ENCODE results near the gene KRTAP10-2.
A peak's percentile ranks its signal among the peaks of the same experiment; 100 is the strongest.
"Not testable (repeated sequence)": the region's sequence is repeated elsewhere in the genome, so short reads cannot be mapped to it uniquely, and the experiment has no call there.

KRTAP10-2 gene

GRCh38 chr21:44558695-44559094 lies 7.4 kb upstream of the KRTAP10-2 start, which contains the start of gene KRTAP10-3:
TSS of gene KRTAP10-3 (minus strand) at chr21:44558795. CDS start at chr21:44558715, 80 bp downstream.
- Mint-ChIP-seq H3K36me3 (no peaks in the 10 kb centered on the region), H3K27ac (no peak within 1 kb of the TSS), H3K4me1 (no peaks in the 10 kb centered on the region), H3K4me3 (no peak within 1 kb of the TSS), H3K9me3 (peaks cover 5% of the 10 kb centered on the region)
- ATAC-seq (no peak), DNase-seq (ENCODE audit: low spot score in 2 of 2) (no peak)

- H3K9me3 Mint-ChIP-seq, H3K4me3 Mint-ChIP-seq, H3K36me3 Mint-ChIP-seq, ATAC-seq, H3K4me1 Mint-ChIP-seq, H3K27ac Mint-ChIP-seq: not testable (repeated sequence)
- DNase-seq (ENCODE audit: low spot score in 2 of 2), result peak in 1 of 2 donors; percentile 42
Measured at GRCh38 chr21:44558329-44558675, 7.0 kb upstream of the KRTAP10-2 start.

GRCh38 chr21:44557491-44558328 lies 6.4 kb upstream of the KRTAP10-2 start:
- no peaks in the 10 kb centered on the region for H3K4me1 Mint-ChIP-seq
- no peak overlapping the region for H3K27ac Mint-ChIP-seq
- no peak for DNase-seq (ENCODE audit: low spot score in 2 of 2)
- peaks cover 5% of the 10 kb centered on the region for H3K9me3 Mint-ChIP-seq
- no peaks in the 10 kb centered on the region for H3K36me3 Mint-ChIP-seq
- ATAC-seq, result no peak
- no peak overlapping the region for H3K4me3 Mint-ChIP-seq

GRCh38 chr21:44556879-44557278 lies 5.6 kb upstream of the KRTAP10-2 start:
- H3K9me3 Mint-ChIP-seq, result peaks cover 5% of the 10 kb centered on the region
- H3K4me1 Mint-ChIP-seq, result no peaks in the 10 kb centered on the region
- H3K27ac Mint-ChIP-seq, result no peak overlapping the region
- DNase-seq (ENCODE audit: low spot score in 2 of 2) (no peak), ATAC-seq (no peak)
- H3K36me3 Mint-ChIP-seq, result no peaks in the 10 kb centered on the region
- H3K4me3 Mint-ChIP-seq, result no peak overlapping the region

GRCh38 chr21:44555200-44555875 lies 4.0 kb upstream of the KRTAP10-2 start:
- no peak overlapping the region for H3K27ac Mint-ChIP-seq
- no peaks in the 10 kb centered on the region for H3K9me3 Mint-ChIP-seq
- no peak for ATAC-seq
- no peaks in the 10 kb centered on the region for H3K4me1 Mint-ChIP-seq
- peak in 1 of 2 donors; percentile 36 for DNase-seq (ENCODE audit: low spot score in 2 of 2)
- no peaks in the 10 kb centered on the region for H3K36me3 Mint-ChIP-seq
- no peak overlapping the region for H3K4me3 Mint-ChIP-seq

GRCh38 chr21:44552681-44553080 lies 1.4 kb upstream of the KRTAP10-2 start:
- Mint-ChIP-seq H3K36me3 (no peaks in the 10 kb centered on the region), H3K4me3 (no peak overlapping the region), H3K27ac (no peak overlapping the region), H3K4me1 (peaks cover 8% of the 10 kb centered on the region), H3K9me3 (peaks cover 1% of the 10 kb centered on the region)
- DNase-seq (ENCODE audit: low spot score in 2 of 2), result peak in 1 of 2 donors; percentile 38
- no peak for ATAC-seq

GRCh38 chr21:44552136-44552535 lies 831 bp upstream of the KRTAP10-2 start:
- ATAC-seq, result no peak
- peak in 1 of 2 donors; percentile 40 for DNase-seq (ENCODE audit: low spot score in 2 of 2)
- no peaks in the 10 kb centered on the region for H3K36me3 Mint-ChIP-seq
- no peak overlapping the region for H3K4me3 Mint-ChIP-seq
- H3K9me3 Mint-ChIP-seq, result peaks cover 5% of the 10 kb centered on the region
- H3K27ac Mint-ChIP-seq, result no peak overlapping the region
- peaks cover 14% of the 10 kb centered on the region for H3K4me1 Mint-ChIP-seq

- DNase-seq (ENCODE audit: low spot score in 2 of 2) (peak in 1 of 2 donors; percentile 29), ATAC-seq (no peak)
- no peak overlapping the region for H3K27ac Mint-ChIP-seq
- H3K36me3 Mint-ChIP-seq, result no peaks in the 10 kb centered on the region
- H3K4me1 Mint-ChIP-seq, result peaks cover 16% of the 10 kb centered on the region
- H3K9me3 Mint-ChIP-seq, result peaks cover 12% of the 10 kb centered on the region
- no peak overlapping the region for H3K4me3 Mint-ChIP-seq
Measured at GRCh38 chr21:44550807-44551206, 498 bp downstream of the KRTAP10-2 start.

GRCh38 chr21:44550285-44550684 lies 1.0 kb downstream of the KRTAP10-2 start:
- peak in 1 of 2 donors; percentile 32 for DNase-seq (ENCODE audit: low spot score in 2 of 2)

GRCh38 chr21:44549525-44550211 lies 1.6 kb downstream of the KRTAP10-2 start:
- no peak overlapping the region for H3K27ac Mint-ChIP-seq
- peaks cover 16% of the 10 kb centered on the region for H3K4me1 Mint-ChIP-seq
- no peak overlapping the region for H3K4me3 Mint-ChIP-seq
- peaks cover 17% of the 10 kb centered on the region for H3K9me3 Mint-ChIP-seq
- DNase-seq (ENCODE audit: low spot score in 2 of 2) (peak in 1 of 2 donors; percentile 42), ATAC-seq (no peak)
- no peaks in the 10 kb centered on the region for H3K36me3 Mint-ChIP-seq

More at GRCh38 chr21:44550285-44550684, 1.0 kb downstream of the KRTAP10-2 start:
- H3K36me3 Mint-ChIP-seq, H3K4me3 Mint-ChIP-seq, H3K27ac Mint-ChIP-seq, ATAC-seq: not testable (repeated sequence)
- H3K9me3 Mint-ChIP-seq, result peaks cover 17% of the 10 kb centered on the region
- H3K4me1 Mint-ChIP-seq, result peaks cover 16% of the 10 kb centered on the region

- H3K27ac Mint-ChIP-seq, result peak overlapping the region; percentile 94
- peaks cover 17% of the 10 kb centered on the region for H3K9me3 Mint-ChIP-seq
- H3K4me3 Mint-ChIP-seq, result no peak overlapping the region
- H3K4me1 Mint-ChIP-seq, result peaks cover 16% of the 10 kb centered on the region
- no peak for DNase-seq (ENCODE audit: low spot score in 2 of 2)
- ATAC-seq, result no peak
- H3K36me3 Mint-ChIP-seq, result no peaks in the 10 kb centered on the region
Measured at GRCh38 chr21:44548922-44549321, 2.4 kb downstream of the KRTAP10-2 start.

- H3K36me3 Mint-ChIP-seq, result no peaks in the 10 kb centered on the region
Measured at GRCh38 chr21:44548381-44548780, 2.9 kb downstream of the KRTAP10-2 start.

GRCh38 chr21:44547656-44548331 lies 3.5 kb downstream of the KRTAP10-2 start:
- peak; percentile 48 for ATAC-seq
- Mint-ChIP-seq H3K4me3 (peak overlapping the region; percentile 51), H3K36me3 (no peaks in the 10 kb centered on the region), H3K9me3 (peaks cover 17% of the 10 kb centered on the region), H3K4me1 (peaks cover 16% of the 10 kb centered on the region), H3K27ac (peak overlapping the region; percentile 94)
- DNase-seq (ENCODE audit: low spot score in 2 of 2), result peak in 1 of 2 donors; percentile 48

More at GRCh38 chr21:44548381-44548780, 2.9 kb downstream of the KRTAP10-2 start:
- Mint-ChIP-seq H3K4me3 (no peak overlapping the region), H3K9me3 (peaks cover 17% of the 10 kb centered on the region), H3K27ac (peak overlapping the region; percentile 94), H3K4me1 (peaks cover 16% of the 10 kb centered on the region)
- DNase-seq (ENCODE audit: low spot score in 2 of 2) (no peak), ATAC-seq (no peak)

GRCh38 chr21:44544566-44544965 lies 6.7 kb downstream of the KRTAP10-2 start:
- ATAC-seq (no peak), DNase-seq (ENCODE audit: low spot score in 2 of 2) (no peak)
- Mint-ChIP-seq H3K27ac (no peak overlapping the region), H3K4me1 (peaks cover 16% of the 10 kb centered on the region), H3K4me3 (no peak overlapping the region), H3K36me3 (no peaks in the 10 kb centered on the region), H3K9me3 (peaks cover 17% of the 10 kb centered on the region)

- H3K9me3 Mint-ChIP-seq, result peaks cover 16% of the 10 kb centered on the region
- DNase-seq (ENCODE audit: low spot score in 2 of 2) (no peak), ATAC-seq (no peak)
- H3K27ac Mint-ChIP-seq, result no peak overlapping the region
- H3K36me3 Mint-ChIP-seq, result no peaks in the 10 kb centered on the region
- H3K4me3 Mint-ChIP-seq, result no peak overlapping the region
- H3K4me1 Mint-ChIP-seq, result peaks cover 8% of the 10 kb centered on the region
Measured at GRCh38 chr21:44542716-44543115, 8.6 kb downstream of the KRTAP10-2 start.
